GM20000 (cell line): Measurements from ENCODE around the gene CPM.

Source experiments
- DNase-seq: peaks from one replicate; pipeline ENCODE4 v3.0.0; 2012; ENCODE audit warnings: low spot score
- TF ChIP-seq, protein P1 (sequence below): IDR thresholded peaks from 2 replicates; pipeline ENCODE4 v1.5.1; 2012; ENCODE audit warnings: mild to moderate bottlenecking, control low read depth; ENCODE audit errors: extremely low read depth, missing control alignments

CPM gene

DNA sequence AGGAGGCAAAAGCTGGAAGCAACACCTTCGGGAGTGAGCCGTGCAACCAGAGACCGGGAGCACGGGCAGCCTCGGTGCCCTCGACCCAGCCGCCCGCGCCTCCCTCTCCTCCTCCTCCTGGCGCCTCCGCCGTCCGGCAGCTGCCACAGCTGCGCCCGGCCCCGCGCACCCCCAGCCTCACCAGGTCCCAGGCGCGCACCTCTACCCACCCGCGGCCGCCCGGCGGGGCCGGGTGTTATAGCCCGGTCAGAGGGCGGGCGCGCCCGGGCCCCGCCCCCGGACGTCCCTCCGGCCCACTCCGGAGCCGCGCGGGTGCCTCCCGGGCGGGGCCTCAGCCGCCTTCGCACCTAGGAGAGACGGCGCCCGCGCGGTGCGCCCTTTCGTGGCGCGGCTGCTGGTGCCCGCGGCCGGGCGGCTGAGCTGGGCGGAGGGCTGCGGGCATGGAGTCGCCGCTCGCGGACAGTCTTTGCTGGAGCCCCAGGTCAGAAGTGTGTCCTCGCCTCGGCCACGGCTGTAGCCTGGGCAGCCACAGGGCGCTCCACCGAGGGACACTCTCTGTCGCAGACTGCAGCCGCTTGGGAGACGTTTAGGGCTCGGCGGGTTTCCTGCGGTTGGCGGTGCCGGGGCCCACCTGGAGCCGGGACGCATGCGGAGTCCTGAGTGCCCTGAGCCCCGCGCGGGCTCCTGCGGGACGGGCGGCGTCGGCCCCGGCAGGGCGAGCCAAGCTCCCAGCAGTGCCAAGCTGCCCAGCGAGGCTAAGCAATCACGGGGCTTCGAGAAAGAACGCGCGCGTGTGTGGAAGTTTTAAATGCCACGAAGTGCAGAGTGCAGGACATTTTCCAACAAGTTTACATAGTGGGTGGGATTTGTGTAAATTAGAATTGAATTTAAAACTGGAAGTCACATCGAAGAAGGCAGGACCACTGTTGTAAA, at the start of gene CPM:
TSS of gene CPM (minus strand) at position 211 of the 933 bp plus-strand sequence. CDS start 334 bp downstream, outside the sequence.
- TF ChIP-seq, protein P1, sequence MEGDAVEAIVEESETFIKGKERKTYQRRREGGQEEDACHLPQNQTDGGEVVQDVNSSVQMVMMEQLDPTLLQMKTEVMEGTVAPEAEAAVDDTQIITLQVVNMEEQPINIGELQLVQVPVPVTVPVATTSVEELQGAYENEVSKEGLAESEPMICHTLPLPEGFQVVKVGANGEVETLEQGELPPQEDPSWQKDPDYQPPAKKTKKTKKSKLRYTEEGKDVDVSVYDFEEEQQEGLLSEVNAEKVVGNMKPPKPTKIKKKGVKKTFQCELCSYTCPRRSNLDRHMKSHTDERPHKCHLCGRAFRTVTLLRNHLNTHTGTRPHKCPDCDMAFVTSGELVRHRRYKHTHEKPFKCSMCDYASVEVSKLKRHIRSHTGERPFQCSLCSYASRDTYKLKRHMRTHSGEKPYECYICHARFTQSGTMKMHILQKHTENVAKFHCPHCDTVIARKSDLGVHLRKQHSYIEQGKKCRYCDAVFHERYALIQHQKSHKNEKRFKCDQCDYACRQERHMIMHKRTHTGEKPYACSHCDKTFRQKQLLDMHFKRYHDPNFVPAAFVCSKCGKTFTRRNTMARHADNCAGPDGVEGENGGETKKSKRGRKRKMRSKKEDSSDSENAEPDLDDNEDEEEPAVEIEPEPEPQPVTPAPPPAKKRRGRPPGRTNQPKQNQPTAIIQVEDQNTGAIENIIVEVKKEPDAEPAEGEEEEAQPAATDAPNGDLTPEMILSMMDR = no peak
- DNase-seq = peak; percentile 90

DNA sequence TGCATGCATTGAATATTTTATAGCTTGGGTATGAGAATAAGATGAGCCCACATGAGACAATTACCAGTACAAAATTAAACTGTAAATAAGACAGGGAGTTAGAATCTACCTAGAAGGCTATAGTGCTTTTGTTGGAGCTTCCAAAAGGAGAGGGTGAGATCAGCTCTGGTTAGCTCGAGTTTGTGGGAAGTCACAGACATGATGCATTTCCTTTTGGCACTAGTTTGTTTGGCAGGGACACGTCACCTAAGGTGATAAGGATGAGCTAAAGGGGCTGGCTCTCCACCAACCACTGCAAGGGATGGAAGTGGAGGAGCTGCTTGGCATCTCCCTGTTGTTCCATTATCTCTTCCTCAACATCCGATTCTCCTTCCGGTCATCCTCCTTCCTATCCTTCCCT, 48.5 kb upstream of the CPM start:
- TF ChIP-seq, protein P1 = no peak
- DNase-seq = no peak

DNA sequence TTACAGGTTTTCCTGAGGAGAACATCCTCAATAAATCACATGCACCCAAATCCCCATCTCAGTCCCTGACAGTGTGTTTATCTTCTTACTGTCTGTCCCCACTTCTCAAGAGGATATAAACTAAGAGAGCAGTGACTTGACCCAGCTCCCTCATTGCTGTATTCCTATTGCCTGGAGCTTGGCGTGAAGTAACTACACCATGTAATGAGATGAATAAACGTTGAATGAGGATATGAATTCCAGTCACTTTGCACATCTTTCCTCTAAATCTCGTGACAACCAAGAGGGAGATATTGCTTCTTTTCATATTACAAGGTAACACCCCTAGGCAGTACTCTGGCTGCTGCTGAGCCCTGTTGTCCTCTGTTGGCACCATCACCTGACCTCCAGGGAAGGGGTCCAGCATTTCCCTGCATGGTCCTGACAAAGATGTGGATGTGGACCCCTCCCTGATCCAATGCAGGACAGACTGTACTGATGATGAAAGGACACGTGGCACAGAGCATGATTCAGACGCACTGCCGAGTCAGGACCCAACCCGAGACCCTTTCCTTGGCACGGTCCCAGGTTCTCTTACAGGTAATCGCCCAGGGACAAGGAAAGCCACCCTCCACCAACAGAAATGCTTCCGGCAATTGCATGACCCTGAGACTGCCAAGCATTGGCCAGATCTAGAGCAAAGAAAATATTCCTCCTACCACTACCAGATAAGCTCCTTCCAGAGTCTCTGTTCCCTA, 47.7 kb upstream of the CPM start:
- DNase-seq = no peak
- TF ChIP-seq, protein P1 = no peak

GRCh38 chr12:68978678-68979077, 45.7 kb upstream of the CPM start:
- TF ChIP-seq, protein P1 = no peak
- no peak for DNase-seq

DNA sequence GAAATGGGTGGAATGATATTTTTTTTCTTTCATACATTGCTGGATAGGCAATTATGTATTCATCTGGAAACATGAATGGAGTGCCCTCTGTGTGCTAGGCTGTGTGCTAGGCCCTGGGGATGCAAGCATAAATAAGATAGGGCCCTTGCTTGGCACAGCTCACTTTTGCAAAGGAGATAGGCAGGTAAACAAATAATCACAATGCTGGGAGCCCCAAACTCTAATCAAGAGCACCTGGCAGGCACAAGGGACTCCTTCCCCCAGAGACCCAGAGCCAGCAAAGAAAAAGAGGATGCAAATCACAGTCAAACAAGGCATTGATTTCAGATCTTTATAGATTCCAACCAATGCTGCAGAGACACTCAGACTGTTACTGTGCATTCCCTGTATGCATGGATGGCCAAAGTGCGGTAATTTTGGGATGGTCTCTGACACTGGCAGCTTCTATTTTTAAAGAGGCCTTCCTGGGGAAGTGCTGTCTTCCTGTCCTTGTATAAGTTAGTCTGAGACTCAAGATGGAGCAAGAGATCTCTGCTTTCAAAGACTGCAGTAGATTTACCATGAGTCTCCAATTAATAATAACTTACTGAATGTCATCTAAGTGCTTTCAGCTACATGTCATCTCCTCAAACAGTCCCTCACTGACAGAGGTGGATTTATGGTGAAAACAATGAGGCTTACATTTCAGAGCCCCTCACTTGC, 45.1 kb upstream of the CPM start:
- no peak for DNase-seq
- TF ChIP-seq, protein P1 = no peak

DNA sequence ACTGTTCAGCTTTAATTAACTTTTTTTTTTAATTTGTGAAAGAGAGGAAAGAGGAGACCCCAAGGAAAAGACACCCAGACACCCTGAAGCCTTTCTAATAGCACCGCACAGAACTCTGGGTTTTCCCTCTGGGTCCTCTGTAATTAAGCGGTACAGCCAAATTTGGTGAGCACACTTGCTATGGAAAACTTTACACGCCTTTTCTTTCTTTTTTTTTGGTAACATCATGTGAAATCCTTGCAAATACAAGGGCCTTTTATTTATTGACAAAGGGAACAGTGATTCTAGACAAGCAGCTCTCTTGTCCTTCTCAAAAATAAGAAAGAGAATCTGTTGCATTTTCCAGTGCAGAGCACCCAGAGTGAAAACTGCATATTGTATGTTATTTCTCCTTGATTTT, 44.4 kb upstream of the CPM start:
- no peak for DNase-seq
- TF ChIP-seq, protein P1 = no peak
